MCF 10A (cell line): ENCODE measurements around the gene GPR18. TPM values are rescaled to one million over a fixed set of nuclear protein-coding genes. Genes with fewer than 3 reads are reported as not detected.
"Not testable (repeated sequence)": the region's sequence is repeated elsewhere in the genome, so short reads cannot be mapped to it uniquely, and the experiment has no call there.

Experiments used
- BruUV-seq: library from RNA; stranded (reverse); fragments of 400-500 nt; replicated peaks from 2 replicates; lab custom pipeline; 2021; lab: Mats Ljungman, UMichigan
- CTCF ChIA-PET: fragments of 300-600 bp; sonication (Branson Sonifier 250); formaldehyde crosslinking; extraction: SDS; loops from one replicate; lab custom pipeline; 2021; ENCODE audit warnings: antibody characterized with exemption, inconsistent platforms; lab: Yijun Ruan, JAX
- POLR2A ChIA-PET: fragments of 300-600, 350-650 bp; sonication (Branson Sonifier 250); formaldehyde crosslinking; extraction: SDS; loops from one replicate; lab custom pipeline; 2020; ENCODE audit warnings: antibody characterized with exemption, inconsistent platforms; lab: Yijun Ruan, JAX
- DNase-seq: peaks from one replicate; pipeline ENCODE4 v3.0.0-alpha.2; 2018; ENCODE audit not compliant: unreplicated experiment
- H3K27ac Mint-ChIP-seq: one replicate; pipeline ENCODE4 v1.8.0; 2022; ENCODE audit warnings: mild to moderate bottlenecking, low read depth, mixed read lengths; ENCODE audit not compliant: unreplicated experiment
- H3K27me3 Mint-ChIP-seq: one replicate; pipeline ENCODE4 v1.8.0; 2022; ENCODE audit warnings: mixed read lengths; ENCODE audit not compliant: insufficient read depth, unreplicated experiment
- H3K36me3 Mint-ChIP-seq: one replicate; pipeline ENCODE4 v1.8.0; 2022; ENCODE audit warnings: mild to moderate bottlenecking, moderate library complexity, mixed read lengths; ENCODE audit not compliant: insufficient read depth, unreplicated experiment
- H3K4me1 Mint-ChIP-seq: one replicate; pipeline ENCODE4 v1.8.0; 2022; ENCODE audit warnings: mixed read lengths; ENCODE audit not compliant: insufficient read depth, unreplicated experiment
- H3K4me3 Mint-ChIP-seq: one replicate; pipeline ENCODE4 v1.8.0; 2022; ENCODE audit warnings: mild to moderate bottlenecking, moderate library complexity, mixed read lengths; ENCODE audit not compliant: unreplicated experiment
- H3K9me3 Mint-ChIP-seq: one replicate; pipeline ENCODE4 v1.8.0; 2022; ENCODE audit warnings: mixed read lengths; ENCODE audit not compliant: unreplicated experiment
- CTCF ChIP-seq: fragments of 200-600 bp; IDR thresholded peaks from one replicate; pipeline ENCODE4 v1.8.0; 2022; ENCODE audit warnings: antibody characterized with exemption, mild to moderate bottlenecking; ENCODE audit not compliant: unreplicated experiment
- intact Hi-C: fragments of 100-400 bp; cut with micrococcal nuclease; formaldehyde crosslinking; loops from 2 replicates; pipeline ENCODE4 v1.14.1; 2022
- total RNA-seq: library from RNA; stranded (reverse); gene quantifications from 2 replicates; pipeline ENCODE4 v1.2.3, GENCODE V29; 2022

Gene GPR18
- total RNA-seq, 1 experiment from 2014 or later = not detected

GRCh38 chr13:99249178-99249577 lies 9.0 kb downstream of the GPR18 start:
- POLR2A ChIA-PET = interaction anchor here (0.6 to 1.1 kb wide), 2 partner anchors 13 to 98 kb away, joined by 3 read pairs; no protein-coding TSS in a partner anchor
- H3K4me1 Mint-ChIP-seq, DNase-seq, intact Hi-C loops, BruUV-seq, H3K27me3 Mint-ChIP-seq, H3K4me3 Mint-ChIP-seq, H3K27ac Mint-ChIP-seq, H3K9me3 Mint-ChIP-seq: not testable (repeated sequence)
- CTCF ChIA-PET = interaction anchor here (0.5 to 1.3 kb wide), 3 partner anchors 18 to 138 kb away, joined by 3 to 6 read pairs (median 4); no protein-coding TSS in a partner anchor
- peaks cover 25% of the 10 kb centered on the region for H3K36me3 Mint-ChIP-seq

GRCh38 chr13:99246100-99246499 lies 12.1 kb downstream of the GPR18 start:
- H3K27ac Mint-ChIP-seq = no peak overlapping the region
- no peaks in the 10 kb centered on the region for H3K4me1 Mint-ChIP-seq
- CTCF ChIA-PET = interaction anchor here (0.5 to 2.5 kb wide), 3 partner anchors 19 to 69 kb away, joined by 3 to 10 read pairs (median 4); no protein-coding TSS in a partner anchor
- H3K27me3 Mint-ChIP-seq = no peaks in the 10 kb centered on the region
- POLR2A ChIA-PET = no interaction called here
- no peak for TF ChIP-seq CTCF
- BruUV-seq = no TSS peak
- intact Hi-C loops = no loop called here
- DNase-seq = no peak
- no peaks in the 10 kb centered on the region for H3K9me3 Mint-ChIP-seq
- peaks cover 20% of the 10 kb centered on the region for H3K36me3 Mint-ChIP-seq
- H3K4me3 Mint-ChIP-seq = no peak overlapping the region

GRCh38 chr13:99237981-99238662 lies 20.1 kb downstream of the GPR18 start:
- Mint-ChIP-seq H3K4me1 (no peaks in the 10 kb centered on the region), H3K4me3 (no peak overlapping the region), H3K27ac (no peak overlapping the region), H3K36me3 (peaks cover 5% of the 10 kb centered on the region), H3K27me3 (no peaks in the 10 kb centered on the region), H3K9me3 (no peaks in the 10 kb centered on the region)
- no peak for DNase-seq
- POLR2A ChIA-PET = no interaction called here
- intact Hi-C loops = no loop called here
- TF ChIP-seq CTCF = no peak
- BruUV-seq = no TSS peak
- CTCF ChIA-PET = interaction anchor here (0.6 to 1.7 kb wide), 7 partner anchors 28 to 530 kb away, joined by 3 to 6 read pairs (median 3); no protein-coding TSS in a partner anchor

GRCh38 chr13:99231721-99232120 lies 26.5 kb downstream of the GPR18 start:
- no peak for DNase-seq
- no peak for TF ChIP-seq CTCF
- H3K9me3 Mint-ChIP-seq = no peaks in the 10 kb centered on the region
- H3K4me1 Mint-ChIP-seq = peaks cover 16% of the 10 kb centered on the region
- intact Hi-C loops = no loop called here
- CTCF ChIA-PET = interaction anchor here (0.6 to 3.0 kb wide), 3 partner anchors 12 to 55 kb away, joined by 4 to 10 read pairs (median 8); no protein-coding TSS in a partner anchor
- H3K36me3 Mint-ChIP-seq = peaks cover 21% of the 10 kb centered on the region
- H3K27me3 Mint-ChIP-seq = no peaks in the 10 kb centered on the region
- POLR2A ChIA-PET = interaction anchor here (0.6 to 3.9 kb wide), 2 partner anchors 14 to 31 kb away, joined by 4 to 17 read pairs; partner anchors contain the start of gene UBAC2
- H3K27ac Mint-ChIP-seq = no peak overlapping the region
- H3K4me3 Mint-ChIP-seq = no peak overlapping the region
- BruUV-seq = no TSS peak
